ENCODE data around the gene EMID1.

Gene EMID1

DNA sequence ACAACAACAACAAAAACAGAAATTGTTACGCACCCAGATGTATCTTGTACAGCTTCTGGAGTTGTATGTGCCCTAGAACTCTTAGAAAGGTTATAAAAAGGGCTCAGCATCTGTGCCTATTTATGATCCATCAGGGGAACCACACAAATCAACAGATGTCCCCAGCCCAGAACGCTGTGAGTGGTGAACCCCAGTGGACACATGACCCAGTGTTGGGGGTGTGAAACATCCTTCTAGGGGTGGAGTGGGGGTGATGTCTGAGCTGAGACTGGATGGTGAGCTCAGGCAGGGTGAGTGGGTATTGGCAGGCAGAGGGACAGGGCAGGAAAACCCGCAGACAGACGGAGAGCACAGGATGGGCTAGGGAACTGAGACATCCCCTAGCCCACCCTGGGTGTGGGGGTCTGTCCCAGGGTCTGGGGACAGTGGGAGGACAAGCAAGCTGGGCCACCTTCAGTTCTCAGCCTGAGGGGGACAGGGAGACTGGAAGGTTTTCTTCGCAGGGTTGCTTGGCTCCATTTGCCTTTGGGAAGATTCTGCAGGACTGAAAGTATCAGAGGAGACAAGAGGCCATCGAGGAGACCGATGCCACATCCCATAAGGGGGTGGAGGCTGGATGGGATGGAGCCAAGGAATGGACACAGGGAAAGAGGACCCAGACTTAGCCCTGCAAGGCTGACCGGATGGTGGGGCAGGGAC is 5.8 kb upstream of the EMID1 start:
- H3K4me3 ChIP-seq (replicated peaks; ENCODE audit: low read depth, low read length) = no peak overlapping the region
- no peak for DNase-seq (ENCODE audit: extremely low read depth, low read depth)
- TF ChIP-seq, protein P1, sequence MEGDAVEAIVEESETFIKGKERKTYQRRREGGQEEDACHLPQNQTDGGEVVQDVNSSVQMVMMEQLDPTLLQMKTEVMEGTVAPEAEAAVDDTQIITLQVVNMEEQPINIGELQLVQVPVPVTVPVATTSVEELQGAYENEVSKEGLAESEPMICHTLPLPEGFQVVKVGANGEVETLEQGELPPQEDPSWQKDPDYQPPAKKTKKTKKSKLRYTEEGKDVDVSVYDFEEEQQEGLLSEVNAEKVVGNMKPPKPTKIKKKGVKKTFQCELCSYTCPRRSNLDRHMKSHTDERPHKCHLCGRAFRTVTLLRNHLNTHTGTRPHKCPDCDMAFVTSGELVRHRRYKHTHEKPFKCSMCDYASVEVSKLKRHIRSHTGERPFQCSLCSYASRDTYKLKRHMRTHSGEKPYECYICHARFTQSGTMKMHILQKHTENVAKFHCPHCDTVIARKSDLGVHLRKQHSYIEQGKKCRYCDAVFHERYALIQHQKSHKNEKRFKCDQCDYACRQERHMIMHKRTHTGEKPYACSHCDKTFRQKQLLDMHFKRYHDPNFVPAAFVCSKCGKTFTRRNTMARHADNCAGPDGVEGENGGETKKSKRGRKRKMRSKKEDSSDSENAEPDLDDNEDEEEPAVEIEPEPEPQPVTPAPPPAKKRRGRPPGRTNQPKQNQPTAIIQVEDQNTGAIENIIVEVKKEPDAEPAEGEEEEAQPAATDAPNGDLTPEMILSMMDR (IDR thresholded peaks at IDR 0.05; ENCODE audit: low read depth, low read length, missing control alignments) = no peak

DNA sequence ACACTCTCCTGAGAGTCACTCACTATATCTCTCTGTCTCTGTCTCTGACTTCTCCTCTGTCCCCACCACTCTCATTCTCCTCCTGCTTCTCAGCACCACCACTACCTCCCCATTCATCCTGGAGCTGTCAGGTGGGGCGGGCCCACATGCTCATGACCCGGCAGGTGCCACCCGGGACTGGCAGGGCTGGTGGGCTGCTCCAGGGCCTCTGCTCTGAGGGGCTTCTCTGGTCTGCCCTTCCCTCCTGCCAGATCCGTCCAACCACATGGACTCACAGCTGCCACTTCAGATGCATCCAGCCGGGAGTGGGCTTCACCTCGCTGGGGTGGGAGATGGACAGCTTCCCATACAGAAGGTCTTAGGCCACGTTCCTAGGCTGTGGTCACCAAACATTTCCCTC is 4.8 kb upstream of the EMID1 start:
- no peak overlapping the region for H3K4me3 ChIP-seq (replicated peaks; ENCODE audit: low read depth, low read length)
- no peak for DNase-seq (ENCODE audit: extremely low read depth, low read depth)
- TF ChIP-seq, protein P1 (IDR thresholded peaks at IDR 0.05; ENCODE audit: low read depth, low read length, missing control alignments) = no peak

DNA sequence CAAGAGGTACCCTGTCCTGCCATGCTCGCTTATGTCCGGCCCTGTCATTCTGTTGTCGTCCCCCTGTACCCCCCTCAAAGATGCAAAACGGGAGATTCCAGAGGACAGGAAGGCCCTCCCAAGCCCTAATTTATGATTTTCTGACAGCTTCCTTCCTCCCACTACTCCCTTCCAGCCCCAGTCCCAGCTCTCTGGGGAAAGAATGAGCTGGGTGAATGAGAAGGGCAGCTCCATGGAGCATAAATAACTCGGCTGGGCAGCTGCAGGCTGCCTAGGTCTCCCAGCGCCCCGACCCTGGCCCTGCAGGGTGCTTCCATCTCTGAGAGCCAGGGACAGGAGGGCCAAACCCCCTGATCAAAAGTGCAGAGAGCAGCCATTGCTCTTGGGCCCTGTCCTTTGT is 3.9 kb upstream of the EMID1 start:
- H3K4me3 ChIP-seq (replicated peaks; ENCODE audit: low read depth, low read length) = no peak overlapping the region
- DNase-seq (ENCODE audit: extremely low read depth, low read depth) = no peak
- TF ChIP-seq, protein P1 (IDR thresholded peaks at IDR 0.05; ENCODE audit: low read depth, low read length, missing control alignments) = no peak

DNA sequence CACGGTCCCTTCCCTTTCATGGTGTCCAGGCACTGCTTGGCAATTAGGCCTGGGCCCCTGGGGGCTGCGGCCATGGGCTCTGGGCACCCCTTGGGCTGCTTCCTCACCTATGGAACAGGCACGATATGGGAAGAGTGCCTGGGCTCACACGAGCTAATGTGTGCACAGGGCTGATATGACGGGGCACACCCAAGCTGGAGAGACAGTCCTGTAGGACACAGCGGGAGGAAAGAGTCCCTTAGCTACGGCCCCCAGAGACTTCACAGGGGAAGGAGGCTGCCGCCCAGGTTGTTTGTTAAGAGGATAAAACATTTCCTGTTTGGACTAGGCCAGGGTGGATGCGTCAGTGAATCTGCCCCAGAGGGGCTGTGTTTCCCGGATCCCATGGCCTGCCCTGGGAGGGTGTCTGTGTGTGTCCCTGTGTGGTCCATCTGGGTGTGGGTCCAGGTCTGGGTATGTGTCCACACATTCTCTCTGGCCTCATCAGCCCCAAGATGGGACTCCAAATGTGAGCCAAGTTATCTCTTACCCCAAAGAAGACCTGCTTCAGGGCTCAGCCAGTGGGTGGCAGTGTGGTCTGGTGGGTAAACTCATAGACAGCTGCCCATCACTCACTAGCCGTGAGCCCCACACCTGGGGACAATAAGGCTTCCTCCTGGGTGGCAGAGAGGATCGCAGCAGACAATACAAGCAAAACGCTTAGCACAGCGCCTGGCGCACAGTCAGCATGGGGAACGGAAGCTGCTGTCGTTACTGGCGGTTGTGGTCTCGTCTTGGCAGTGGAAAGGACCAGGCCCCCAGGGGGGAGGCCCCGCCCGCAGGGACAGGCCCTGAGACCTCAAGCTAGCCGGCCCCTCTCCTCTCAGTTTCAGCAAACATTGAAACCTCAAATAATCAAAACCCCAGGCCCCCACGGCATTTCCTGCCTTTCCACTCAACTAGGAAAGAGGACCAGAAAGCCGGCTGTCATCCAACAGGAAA is 3.2 kb upstream of the EMID1 start:
- TF ChIP-seq, protein P1 (IDR thresholded peaks at IDR 0.05; ENCODE audit: low read depth, low read length, missing control alignments) = no peak
- no peak overlapping the region for H3K4me3 ChIP-seq (replicated peaks; ENCODE audit: low read depth, low read length)
- no peak for DNase-seq (ENCODE audit: extremely low read depth, low read depth)

DNA sequence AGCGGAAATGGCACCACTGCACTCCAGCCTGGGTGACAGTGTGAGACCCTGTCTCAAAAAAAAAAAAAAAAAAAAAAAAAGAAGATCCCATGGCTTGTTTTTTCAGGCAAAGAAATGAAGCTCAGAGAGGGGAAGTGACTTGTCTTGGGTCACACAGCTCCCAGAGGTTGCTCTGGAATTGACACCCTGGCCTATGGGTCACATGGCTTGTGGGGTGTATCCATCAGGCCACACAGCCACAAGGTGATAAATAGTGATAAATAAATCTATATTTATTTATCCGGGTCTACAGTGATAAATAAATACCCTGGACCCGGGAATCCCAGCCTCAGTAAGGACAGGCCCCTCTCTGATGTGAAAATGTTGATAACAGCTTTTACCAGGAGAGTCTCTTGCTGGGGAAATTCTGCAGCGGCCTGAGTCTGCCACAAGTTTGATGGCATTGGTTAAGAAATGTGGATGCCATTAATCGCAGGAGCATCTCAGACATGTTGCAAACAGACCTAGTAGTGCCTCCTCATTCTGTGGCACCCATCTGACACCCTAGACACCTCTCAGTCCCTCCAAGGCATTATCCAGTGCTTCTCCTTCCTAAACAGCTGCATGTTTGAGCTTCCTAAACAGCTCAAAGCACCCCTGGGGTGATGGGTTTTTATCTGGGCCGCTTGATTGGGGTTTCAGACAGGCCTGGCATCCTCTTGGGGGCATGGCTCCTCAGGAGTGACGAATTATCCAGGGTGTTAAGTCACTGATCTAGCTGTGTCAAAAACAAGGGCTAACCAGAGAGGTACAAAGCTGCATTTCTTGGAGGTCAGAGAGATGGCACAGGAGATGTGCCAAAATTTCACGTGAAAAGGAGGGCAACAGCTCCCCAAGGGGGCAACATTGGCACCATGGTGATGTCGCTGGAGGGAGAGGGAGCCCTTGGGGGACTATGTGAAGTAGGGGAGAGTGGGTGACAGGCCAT is 1.9 kb upstream of the EMID1 start:
- no peak overlapping the region for H3K4me3 ChIP-seq (replicated peaks; ENCODE audit: low read depth, low read length)
- TF ChIP-seq, protein P1 (IDR thresholded peaks at IDR 0.05; ENCODE audit: low read depth, low read length, missing control alignments) = no peak
- no peak for DNase-seq (ENCODE audit: extremely low read depth, low read depth)
